A549 (cell line): ENCODE measurements around the gene SPTB. TPM values are rescaled to one million over a fixed set of nuclear protein-coding genes. Genes with fewer than 3 reads are reported as not detected.

Experiments used
- ATAC-seq, 2 experiments: fragments of 200-7000 bp in 1 of 2; fragments of >200 bp in 1 of 2; cut with Nextera tagmentation in 1 of 2; cut with Tn5 transposase in 1 of 2; 3 replicates each; pipeline versions ENCODE4 v1.8.0 to v1.9.1; 2018 to 2020; ENCODE audit warnings: mild to moderate bottlenecking in 1 of 2, moderate library complexity in 1 of 2
- CTCF ChIA-PET: fragments of 300-600 bp; sonication (Branson Sonifier 250); formaldehyde crosslinking; extraction: SDS; loops from one replicate; lab custom pipeline; 2021; ENCODE audit warnings: antibody characterized with exemption, inconsistent platforms; lab: Yijun Ruan, JAX
- POLR2A ChIA-PET: fragments of 350-600 bp; formaldehyde crosslinking; extraction: SDS; loops from one replicate; lab custom pipeline; 2021; ENCODE audit warnings: antibody characterized with exemption, inconsistent platforms; lab: Yijun Ruan, JAX
- DNase-seq, 2 experiments: peaks; one replicate each; pipeline versions ENCODE4 v3.0.0 to v3.0.0-alpha.2; 2011 to 2016; ENCODE audit warnings: low read depth in 1 of 2, low spot score in 1 of 2
- FAIRE-seq: peaks from 2 replicates; lab custom pipeline; 2011; peaks lifted over from hg19 to GRCh38; lab: Jason Lieb, UNC
- H3K27ac ChIP-seq, 2 experiments: fragments of >200 bp; sonication (Bioruptor Twin); formaldehyde crosslinking; 3 replicates each; pipeline ENCODE4 v1.5.1; 2016 to 2017
- H3K4me1 ChIP-seq: fragments of >200 bp; sonication (Bioruptor Twin); formaldehyde crosslinking; 3 replicates; pipeline ENCODE4 v1.6.1; 2016
- H3K4me2 ChIP-seq: fragments of >200 bp; sonication (Bioruptor Twin); formaldehyde crosslinking; 3 replicates; pipeline ENCODE4 v1.6.1; 2016
- H3K4me3 ChIP-seq: fragments of >200 bp; sonication (Bioruptor Twin); formaldehyde crosslinking; 3 replicates; pipeline ENCODE4 v1.5.1; 2016
- H3K9me3 ChIP-seq: fragments of >200 bp; sonication (Bioruptor Twin); formaldehyde crosslinking; 3 replicates; pipeline ENCODE4 v1.6.1; 2016
- ATOH8 ChIP-seq: fragments of 250-450 bp; sonication (Bioruptor Pico); IDR thresholded peaks from 2 replicates; pipeline ENCODE4 v1.5.0; 2020; ENCODE audit warnings: low read depth, mild to moderate bottlenecking, moderate library complexity
- BCL3 ChIP-seq: fragments of >200 bp; sonication (Bioruptor Twin); formaldehyde crosslinking; IDR thresholded peaks from 3 replicates; pipeline ENCODE4 v1.6.1; 2016
- CHD4 ChIP-seq: fragments of 200-600 bp; sonication (generic); IDR thresholded peaks from 2 replicates; pipeline ENCODE4 v1.6.1; 2016; ENCODE audit warnings: antibody characterized with exemption, mild to moderate bottlenecking, borderline replicate concordance
- EHMT2 ChIP-seq: fragments of 200-600 bp; sonication (generic); IDR thresholded peaks from 2 replicates; pipeline ENCODE4 v1.6.1; 2016; ENCODE audit warnings: antibody characterized with exemption, low read depth, mild to moderate bottlenecking, moderate library complexity
- EP300 ChIP-seq, 2 experiments: fragments of >200 bp; sonication (Bioruptor Twin); formaldehyde crosslinking; IDR thresholded peaks; 2 replicates in 1 of 2; 3 replicates in 1 of 2; pipeline ENCODE4 v1.6.1; 2016 to 2017
- ESRRA ChIP-seq: fragments of 150-350 bp; IDR thresholded peaks from 2 replicates; pipeline ENCODE4 v1.6.1; 2014; ENCODE audit warnings: mild to moderate bottlenecking, low read length, borderline replicate concordance
- FOSL2 ChIP-seq, 2 experiments: fragments of 450-650 bp in 1 of 2; fragments of >200 bp in 1 of 2; sonication (Bioruptor Twin) in 1 of 2; formaldehyde crosslinking; IDR thresholded peaks; 2 replicates each; pipeline versions ENCODE4 v1.5.0 to v1.6.1; 2016 to 2020; ENCODE audit warnings: mild to moderate bottlenecking in 1 of 2, moderate library complexity in 1 of 2
- GATA3 ChIP-seq: IDR thresholded peaks from 2 replicates; pipeline ENCODE4 v1.6.1; 2012; ENCODE audit warnings: borderline replicate concordance
- HOXA7 ChIP-seq: fragments of 250-450 bp; sonication (Bioruptor Pico); IDR thresholded peaks from 2 replicates; pipeline ENCODE4 v1.5.0; 2020; ENCODE audit warnings: mild to moderate bottlenecking, moderate library complexity
- HOXB13 ChIP-seq: fragments of 250-450 bp; sonication (Bioruptor Pico); IDR thresholded peaks from 2 replicates; pipeline ENCODE4 v1.5.0; 2020; ENCODE audit warnings: low read depth, mild to moderate bottlenecking, moderate library complexity
- HOXB5 ChIP-seq: fragments of 250-450 bp; sonication (Bioruptor Pico); IDR thresholded peaks from 2 replicates; pipeline ENCODE4 v1.5.0; 2020; ENCODE audit warnings: mild to moderate bottlenecking, moderate library complexity
- JUNB ChIP-seq: fragments of >200 bp; sonication (Bioruptor Twin); formaldehyde crosslinking; IDR thresholded peaks from 2 replicates; pipeline ENCODE4 v1.6.1; 2016
- MAFK ChIP-seq: fragments of 450-650 bp; IDR thresholded peaks from 2 replicates; pipeline ENCODE4 v1.6.1; 2014; ENCODE audit not compliant: partially characterized antibody
- MAZ ChIP-seq: fragments of 150-350 bp; IDR thresholded peaks from 2 replicates; pipeline ENCODE4 v1.6.1; 2014; ENCODE audit warnings: antibody characterized with exemption, low read depth, low read length, borderline replicate concordance
- MYC ChIP-seq: IDR thresholded peaks from 2 replicates; pipeline ENCODE4 v1.6.1; 2012; ENCODE audit warnings: mild to moderate bottlenecking, inconsistent platforms, low read length, improper control_type of control experiment, borderline replicate concordance
- NR3C1 ChIP-seq: fragments of >200 bp; sonication (Bioruptor Twin); formaldehyde crosslinking; IDR thresholded peaks from 3 replicates; pipeline ENCODE4 v1.6.1; 2017
- PBX3 ChIP-seq: IDR thresholded peaks from 2 replicates; pipeline ENCODE4 v1.6.1; 2012
- PHF8 ChIP-seq: fragments of 200-600 bp; sonication (generic); IDR thresholded peaks from 2 replicates; pipeline ENCODE4 v1.6.1; 2016; ENCODE audit warnings: low read depth, mild to moderate bottlenecking, antibody characterized with exemption, moderate library complexity, borderline replicate concordance
- SREBF2 ChIP-seq: fragments of 450-650 bp; IDR thresholded peaks from 2 replicates; pipeline ENCODE4 v1.6.1; 2014; ENCODE audit warnings: mild to moderate bottlenecking, moderate library complexity
- TFCP2L1 ChIP-seq: fragments of 250-450 bp; sonication (Bioruptor Pico); IDR thresholded peaks from 2 replicates; pipeline ENCODE4 v1.5.0; 2021; ENCODE audit warnings: mild to moderate bottlenecking
- WGBS: methylation state at CpG from one replicate; pipeline ENCODE4 v1.1.6; 2017; ENCODE audit errors: missing lambda C conversion rate; 5-methylcytosine and 5-hydroxymethylcytosine counted together
- polyA plus RNA-seq, 4 experiments: library from polyadenylated mRNA; depleted of rRNA in 3 of 4; stranded (reverse); fragments of >200 nt; fragmentation: RNase III in 1 of 4; extraction: RNeasy Plus Mini Kit Qiagen cat#74134 plus additional on column Dnase treatment in 1 of 4; gene quantifications; 2 replicates in 3 of 4; 3 replicates in 1 of 4; pipeline ENCODE4 v1.2.3, GENCODE V29; 2011 to 2017
- TF ChIP-seq, protein P1 (sequence below): fragments of >200 bp; sonication (Bioruptor Twin); formaldehyde crosslinking; IDR thresholded peaks from 2 replicates; pipeline ENCODE4 v1.6.1; 2016
- TF ChIP-seq, protein P2 (sequence below): fragments of >200 bp; sonication (Bioruptor Twin); formaldehyde crosslinking; IDR thresholded peaks from 3 replicates; pipeline ENCODE4 v1.5.1; 2016
- TF ChIP-seq, protein P3 (sequence below): fragments of 200-600 bp; sonication (generic); IDR thresholded peaks from 2 replicates; pipeline ENCODE4 v1.6.1; 2016; ENCODE audit warnings: antibody characterized with exemption, mild to moderate bottlenecking, moderate library complexity

SPTB gene
- polyA plus RNA-seq, 2 of the 4 experiments (the other 2 are of a cell fraction), result 0.27 to 2.1 TPM

DNA sequence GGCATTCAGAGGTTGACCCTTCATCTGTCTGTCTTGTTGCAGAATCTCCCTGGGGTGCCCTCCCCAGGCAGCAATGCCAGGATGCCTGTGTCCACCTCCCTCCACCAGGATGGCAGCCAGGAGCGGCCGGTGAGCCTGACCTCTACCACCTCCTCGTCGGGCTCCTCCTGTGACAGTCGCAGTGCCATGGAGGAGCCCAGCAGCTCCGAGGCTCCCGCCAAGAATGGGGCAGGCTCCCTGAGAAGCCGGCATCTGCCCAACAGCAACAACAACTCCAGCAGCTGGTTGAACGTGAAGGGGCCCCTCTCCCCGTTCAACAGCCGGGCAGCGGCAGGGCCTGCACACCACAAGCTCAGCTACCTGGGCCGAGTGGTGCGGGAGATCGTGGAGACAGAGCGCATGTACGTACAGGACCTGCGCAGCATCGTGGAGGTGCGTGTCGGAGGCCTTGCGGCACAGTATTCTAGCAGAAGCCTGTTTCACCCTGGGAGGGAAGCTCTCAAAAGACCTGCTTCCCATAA is 152.1 kb downstream of the SPTB start:
- H3K27ac ChIP-seq, result peak overlapping the region; percentile 81 to 84; a peak in 4 of 6 replicates
- FAIRE-seq, result no peak
- ChIA-PET POLR2A (no interaction called here), CTCF (interaction anchor here (1.1 to 3.9 kb wide), 5 partner anchors 19 to 55 kb away, joined by 3 to 11 read pairs (median 7); partner anchors contain the start of gene PLEKHG3)
- H3K4me1 ChIP-seq, result peaks cover 52% of the 10 kb centered on the region
- no peak overlapping the region for H3K4me3 ChIP-seq
- no peak overlapping the region for H3K4me2 ChIP-seq
- H3K9me3 ChIP-seq, result no peaks in the 10 kb centered on the region
- TF ChIP-seq, protein P1, sequence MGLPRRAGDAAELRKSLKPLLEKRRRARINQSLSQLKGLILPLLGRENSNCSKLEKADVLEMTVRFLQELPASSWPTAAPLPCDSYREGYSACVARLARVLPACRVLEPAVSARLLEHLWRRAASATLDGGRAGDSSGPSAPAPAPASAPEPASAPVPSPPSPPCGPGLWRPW, result no peak
- no peak for TF ChIP-seq ESRRA
- no peak for TF ChIP-seq NR3C1
- no peak for TF ChIP-seq HOXA7
- TF ChIP-seq EP300 (IDR thresholded peaks at IDR 0.05), result no peak
- TF ChIP-seq, protein P2, sequence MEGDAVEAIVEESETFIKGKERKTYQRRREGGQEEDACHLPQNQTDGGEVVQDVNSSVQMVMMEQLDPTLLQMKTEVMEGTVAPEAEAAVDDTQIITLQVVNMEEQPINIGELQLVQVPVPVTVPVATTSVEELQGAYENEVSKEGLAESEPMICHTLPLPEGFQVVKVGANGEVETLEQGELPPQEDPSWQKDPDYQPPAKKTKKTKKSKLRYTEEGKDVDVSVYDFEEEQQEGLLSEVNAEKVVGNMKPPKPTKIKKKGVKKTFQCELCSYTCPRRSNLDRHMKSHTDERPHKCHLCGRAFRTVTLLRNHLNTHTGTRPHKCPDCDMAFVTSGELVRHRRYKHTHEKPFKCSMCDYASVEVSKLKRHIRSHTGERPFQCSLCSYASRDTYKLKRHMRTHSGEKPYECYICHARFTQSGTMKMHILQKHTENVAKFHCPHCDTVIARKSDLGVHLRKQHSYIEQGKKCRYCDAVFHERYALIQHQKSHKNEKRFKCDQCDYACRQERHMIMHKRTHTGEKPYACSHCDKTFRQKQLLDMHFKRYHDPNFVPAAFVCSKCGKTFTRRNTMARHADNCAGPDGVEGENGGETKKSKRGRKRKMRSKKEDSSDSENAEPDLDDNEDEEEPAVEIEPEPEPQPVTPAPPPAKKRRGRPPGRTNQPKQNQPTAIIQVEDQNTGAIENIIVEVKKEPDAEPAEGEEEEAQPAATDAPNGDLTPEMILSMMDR, result no peak
- TF ChIP-seq TFCP2L1 (CRISPR knock-in tag), result no peak
- no peak for TF ChIP-seq PHF8
- no peak for TF ChIP-seq JUNB
- no peak for TF ChIP-seq GATA3
- TF ChIP-seq, all 56 proteins: peak for 0
- DNase-seq (no peak), ATAC-seq (no peak)
- WGBS, result 94% methylated on average over 20 of the region's 22 CpGs

DNA sequence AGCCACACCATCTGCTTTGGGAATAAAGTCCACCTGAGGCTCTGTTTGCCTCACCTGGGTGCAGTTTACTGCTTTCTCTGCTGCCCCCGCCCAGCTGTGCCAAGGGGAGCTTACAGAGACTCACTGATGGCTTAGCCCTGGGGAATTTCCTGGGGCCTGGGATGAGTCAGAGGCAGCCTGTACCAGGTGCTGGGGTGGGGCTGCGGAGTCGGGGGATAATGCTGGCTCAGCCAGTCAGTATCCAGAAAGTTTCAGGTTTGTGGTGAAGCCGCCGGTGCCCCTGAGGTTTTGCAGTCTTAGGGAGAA is 153.2 kb downstream of the SPTB start:
- CTCF ChIA-PET, result interaction anchor here (1.0 to 3.9 kb wide), 9 partner anchors 10 to 53 kb away, joined by 3 to 11 read pairs (median 4); partner anchors contain the start of gene PLEKHG3
- Histone ChIP-seq H3K4me2 (peak overlapping the region; percentile 75), H3K27ac (peak overlapping the region; percentile 81 to 84), H3K4me3 (no peak overlapping the region), H3K9me3 (no peaks in the 10 kb centered on the region)
- 11% methylated on average over 5 of the region's 5 CpGs for WGBS
- TF ChIP-seq HOXA7, result no peak
- peak; percentile 43 for TF ChIP-seq FOSL2 (IDR thresholded peaks at IDR 0.05)
- peak; percentile 74 for TF ChIP-seq FOSL2 (CRISPR knock-in tag; IDR thresholded peaks at IDR 0.05)
- TF ChIP-seq HOXB13, result no peak
- no peak for TF ChIP-seq ATOH8 (CRISPR knock-in tag)
- TF ChIP-seq MAFK, result peak; percentile 67
- no peak for TF ChIP-seq MYC
- TF ChIP-seq BCL3, result no peak
- TF ChIP-seq, all 56 proteins: peak for 2
- FAIRE-seq, result no peak
- peak; percentile 83 to 87 for ATAC-seq
- DNase-seq, result peak; percentile 52 to 82
- POLR2A ChIA-PET, result interaction anchor here (0.6 kb wide), 1 partner anchor 338 kb away, joined by 4 read pairs; the partner anchor contains the start of gene MTHFD1
- peaks cover 62% of the 10 kb centered on the region for H3K4me1 ChIP-seq

DNA sequence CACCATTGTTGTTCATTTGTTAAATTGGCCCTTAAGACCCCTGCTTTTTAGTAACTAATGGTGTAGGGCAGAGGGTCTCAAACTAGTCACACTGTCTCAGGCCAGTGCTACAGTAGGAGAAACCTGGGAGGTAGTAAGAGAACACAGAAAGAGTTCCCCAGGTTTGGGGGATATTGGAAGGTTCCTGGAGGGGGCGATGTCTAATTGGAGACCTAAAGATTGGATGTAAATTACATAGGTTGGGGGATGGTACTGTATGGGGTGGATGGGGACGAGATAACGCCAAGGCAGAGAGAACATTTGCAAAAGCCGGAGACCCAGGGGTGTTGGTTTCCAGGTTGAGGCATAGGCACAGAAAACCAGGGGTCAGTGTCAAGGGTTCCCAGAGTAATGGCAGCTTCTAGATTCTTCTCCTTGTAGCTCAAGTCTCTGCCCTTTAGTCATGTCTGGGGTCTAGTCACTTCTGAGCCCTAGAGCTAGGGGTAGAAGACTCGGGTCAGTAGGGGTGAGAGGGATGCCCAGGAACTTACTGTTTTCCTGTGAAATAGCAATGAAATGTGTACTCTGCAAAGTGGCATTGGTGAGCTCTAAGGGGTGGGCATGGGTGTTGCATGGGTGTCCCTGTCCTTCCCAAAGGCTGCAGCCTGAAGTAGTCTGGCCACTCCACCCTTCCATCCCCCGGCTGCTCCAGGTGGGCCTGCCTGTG is 153.7 kb downstream of the SPTB start:
- FAIRE-seq (no peak), ATAC-seq (peak; percentile 32 to 50; a peak in 4 of 6 replicates), DNase-seq (no peak)
- Histone ChIP-seq H3K27ac (peak overlapping the region; percentile 81 to 84), H3K4me2 (peak overlapping the region; percentile 75), H3K4me3 (no peak overlapping the region), H3K9me3 (no peaks in the 10 kb centered on the region), H3K4me1 (peaks cover 67% of the 10 kb centered on the region)
- ChIA-PET CTCF (interaction anchor here (0.8 to 3.9 kb wide), 12 partner anchors 10 to 53 kb away, joined by 3 to 11 read pairs (median 4); partner anchors contain the start of gene PLEKHG3), POLR2A (interaction anchor here (1.2 kb wide), 1 partner anchor 20 kb away, joined by 3 read pairs; no protein-coding TSS in a partner anchor)
- WGBS, result 69% methylated on average over 6 of the region's 6 CpGs
- TF ChIP-seq GATA3, result no peak
- TF ChIP-seq MAZ, result no peak
- no peak for TF ChIP-seq CHD4
- TF ChIP-seq EHMT2, result no peak
- TF ChIP-seq HOXB5, result no peak
- TF ChIP-seq PBX3, result no peak
- TF ChIP-seq SREBF2, result no peak
- TF ChIP-seq, protein P3, sequence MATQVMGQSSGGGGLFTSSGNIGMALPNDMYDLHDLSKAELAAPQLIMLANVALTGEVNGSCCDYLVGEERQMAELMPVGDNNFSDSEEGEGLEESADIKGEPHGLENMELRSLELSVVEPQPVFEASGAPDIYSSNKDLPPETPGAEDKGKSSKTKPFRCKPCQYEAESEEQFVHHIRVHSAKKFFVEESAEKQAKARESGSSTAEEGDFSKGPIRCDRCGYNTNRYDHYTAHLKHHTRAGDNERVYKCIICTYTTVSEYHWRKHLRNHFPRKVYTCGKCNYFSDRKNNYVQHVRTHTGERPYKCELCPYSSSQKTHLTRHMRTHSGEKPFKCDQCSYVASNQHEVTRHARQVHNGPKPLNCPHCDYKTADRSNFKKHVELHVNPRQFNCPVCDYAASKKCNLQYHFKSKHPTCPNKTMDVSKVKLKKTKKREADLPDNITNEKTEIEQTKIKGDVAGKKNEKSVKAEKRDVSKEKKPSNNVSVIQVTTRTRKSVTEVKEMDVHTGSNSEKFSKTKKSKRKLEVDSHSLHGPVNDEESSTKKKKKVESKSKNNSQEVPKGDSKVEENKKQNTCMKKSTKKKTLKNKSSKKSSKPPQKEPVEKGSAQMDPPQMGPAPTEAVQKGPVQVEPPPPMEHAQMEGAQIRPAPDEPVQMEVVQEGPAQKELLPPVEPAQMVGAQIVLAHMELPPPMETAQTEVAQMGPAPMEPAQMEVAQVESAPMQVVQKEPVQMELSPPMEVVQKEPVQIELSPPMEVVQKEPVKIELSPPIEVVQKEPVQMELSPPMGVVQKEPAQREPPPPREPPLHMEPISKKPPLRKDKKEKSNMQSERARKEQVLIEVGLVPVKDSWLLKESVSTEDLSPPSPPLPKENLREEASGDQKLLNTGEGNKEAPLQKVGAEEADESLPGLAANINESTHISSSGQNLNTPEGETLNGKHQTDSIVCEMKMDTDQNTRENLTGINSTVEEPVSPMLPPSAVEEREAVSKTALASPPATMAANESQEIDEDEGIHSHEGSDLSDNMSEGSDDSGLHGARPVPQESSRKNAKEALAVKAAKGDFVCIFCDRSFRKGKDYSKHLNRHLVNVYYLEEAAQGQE, result no peak
- TF ChIP-seq NR3C1, result no peak
